Measurements from ENCODE around the gene HP. TPM values are rescaled to one million over a fixed set of nuclear protein-coding genes. Genes with fewer than 3 reads are reported as not detected.
"Not testable (repeated sequence)": the region's sequence is repeated elsewhere in the genome, so short reads cannot be mapped to it uniquely, and the experiment has no call there.

Gene HP
- total RNA-seq, 1 experiment from 2014 or later, result 18.1 TPM

- Histone ChIP-seq H3K79me2 (ENCODE audit: insufficient read depth, low read length) (no peaks in the 10 kb centered on the region), H3K4me1 (ENCODE audit: control insufficient read depth in 1 of 2, insufficient read depth in 2 of 2, low read length in 2 of 2) (no peaks in the 10 kb centered on the region), H3K27ac (ENCODE audit: low read depth, low read length) (no peak overlapping the region), H3K4me3 (replicated peaks in 1 of 2; ENCODE audit: low read depth in 1 of 2, low read length in 2 of 2) (no peak overlapping the region), H3K9me2 (ENCODE audit: insufficient read depth) (no peaks in the 10 kb centered on the region), H4K20me1 (ENCODE audit: insufficient read depth) (no peaks in the 10 kb centered on the region), H2AFZ (ENCODE audit: low read depth, low read length, poor library complexity, severe bottlenecking) (no peak overlapping the region), H3K36me3 (ENCODE audit: control insufficient read depth in 1 of 2, insufficient read depth in 2 of 2, low read length in 2 of 2) (no peaks in the 10 kb centered on the region), H3K4me2 (ENCODE audit: low read length) (no peak overlapping the region), H3K9me3 (ENCODE audit: control insufficient read depth in 1 of 2, insufficient read depth in 1 of 2, low read depth in 1 of 2, low read length in 2 of 2) (no peaks in the 10 kb centered on the region), H3K9ac (ENCODE audit: low read length) (no peak overlapping the region), H3K27me3 (ENCODE audit: insufficient read depth, low read length) (no peaks in the 10 kb centered on the region)
- ChIA-PET CTCF (no interaction called here), POLR2A (no interaction called here), RAD21 (ENCODE audit: low non-redundant PET in 1 of 2, low total read pairs in 2 of 2, uncharacterized antibody in 2 of 2, unreplicated experiment in 2 of 2) (no interaction called here)
- no TSS peak for BruUV-seq (replicated peaks)
- TF ChIP-seq ZNF274 (IDR thresholded peaks at IDR 0.05; ENCODE audit: low read depth, low read length), result no peak
- ATAC-seq (no peak), DNase-seq (ENCODE audit: low read depth, low spot score) (no peak)
- intact Hi-C loops (cut with micrococcal nuclease), result no loop called here
Observed at GRCh38 chr16:72073560-72074230, 19.4 kb downstream of the HP start.

- H4K20me1 ChIP-seq (ENCODE audit: insufficient read depth); H3K36me3 ChIP-seq (ENCODE audit: control insufficient read depth in 1 of 2, insufficient read depth in 2 of 2, low read length in 2 of 2); H3K27me3 ChIP-seq (ENCODE audit: insufficient read depth, low read length); RAD21 ChIA-PET (ENCODE audit: low non-redundant PET in 1 of 2, low total read pairs in 2 of 2, uncharacterized antibody in 2 of 2, unreplicated experiment in 2 of 2); POLR2A ChIA-PET; H3K9ac ChIP-seq (ENCODE audit: low read length); ATAC-seq; H3K9me3 ChIP-seq (ENCODE audit: control insufficient read depth in 1 of 2, insufficient read depth in 1 of 2, low read depth in 1 of 2, low read length in 2 of 2); H3K4me1 ChIP-seq (ENCODE audit: control insufficient read depth in 1 of 2, insufficient read depth in 2 of 2, low read length in 2 of 2); intact Hi-C loops (cut with micrococcal nuclease); DNase-seq (ENCODE audit: low read depth, low spot score); H2AFZ ChIP-seq (ENCODE audit: low read depth, low read length, poor library complexity, severe bottlenecking); CTCF ChIA-PET; H3K79me2 ChIP-seq (ENCODE audit: insufficient read depth, low read length); H3K4me2 ChIP-seq (ENCODE audit: low read length); H3K27ac ChIP-seq (ENCODE audit: low read depth, low read length); H3K9me2 ChIP-seq (ENCODE audit: insufficient read depth); H3K4me3 ChIP-seq (replicated peaks in 1 of 2; ENCODE audit: low read depth in 1 of 2, low read length in 2 of 2); BruUV-seq (replicated peaks): not testable (repeated sequence)
Observed at GRCh38 chr16:72075067-72075466, 20.8 kb downstream of the HP start.

GRCh38 chr16:72076991-72077706 is 22.8 kb downstream of the HP start:
- H3K9ac ChIP-seq (ENCODE audit: low read length); H4K20me1 ChIP-seq (ENCODE audit: insufficient read depth); H2AFZ ChIP-seq (ENCODE audit: low read depth, low read length, poor library complexity, severe bottlenecking); H3K79me2 ChIP-seq (ENCODE audit: insufficient read depth, low read length); H3K27me3 ChIP-seq (ENCODE audit: insufficient read depth, low read length); intact Hi-C loops (cut with micrococcal nuclease); DNase-seq (ENCODE audit: low read depth, low spot score); H3K4me2 ChIP-seq (ENCODE audit: low read length); POLR2A ChIA-PET; H3K4me1 ChIP-seq (ENCODE audit: control insufficient read depth in 1 of 2, insufficient read depth in 2 of 2, low read length in 2 of 2); H3K9me3 ChIP-seq (ENCODE audit: control insufficient read depth in 1 of 2, insufficient read depth in 1 of 2, low read depth in 1 of 2, low read length in 2 of 2); CTCF ChIA-PET; H3K4me3 ChIP-seq (replicated peaks in 1 of 2; ENCODE audit: low read depth in 1 of 2, low read length in 2 of 2); RAD21 ChIA-PET (ENCODE audit: low non-redundant PET in 1 of 2, low total read pairs in 2 of 2, uncharacterized antibody in 2 of 2, unreplicated experiment in 2 of 2); H3K36me3 ChIP-seq (ENCODE audit: control insufficient read depth in 1 of 2, insufficient read depth in 2 of 2, low read length in 2 of 2); H3K27ac ChIP-seq (ENCODE audit: low read depth, low read length); BruUV-seq (replicated peaks); ATAC-seq; H3K9me2 ChIP-seq (ENCODE audit: insufficient read depth): not testable (repeated sequence)
